Frontal cortex (tissue), 4 donors: ENCODE results near the gene DHRS7C. TPM values are rescaled to one million over a fixed set of nuclear protein-coding genes. Genes with fewer than 3 reads are reported as not detected.
A peak's percentile ranks its signal among the peaks of the same experiment; 100 is the strongest.

Experiments
- DNase-seq, 2 donors: peaks; one replicate each; pipeline ENCODE4 v3.0.0; 2012; ENCODE audit warnings: low spot score in 2 of 2
- FAIRE-seq: peaks from 2 replicates; lab custom pipeline; 2012; peaks lifted over from hg19 to GRCh38; lab: Jason Lieb, UNC
- total RNA-seq: library from RNA; depleted of rRNA; stranded (reverse); fragments of >200 nt; gene quantifications from one replicate; pipeline ENCODE4 v1.2.3, GENCODE V29; 2014
- donor health status: control.
- donor health status: control.
- donor health status: control.

Gene DHRS7C, protein sequence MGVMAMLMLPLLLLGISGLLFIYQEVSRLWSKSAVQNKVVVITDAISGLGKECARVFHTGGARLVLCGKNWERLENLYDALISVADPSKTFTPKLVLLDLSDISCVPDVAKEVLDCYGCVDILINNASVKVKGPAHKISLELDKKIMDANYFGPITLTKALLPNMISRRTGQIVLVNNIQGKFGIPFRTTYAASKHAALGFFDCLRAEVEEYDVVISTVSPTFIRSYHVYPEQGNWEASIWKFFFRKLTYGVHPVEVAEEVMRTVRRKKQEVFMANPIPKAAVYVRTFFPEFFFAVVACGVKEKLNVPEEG
- total RNA-seq: not detected

GRCh38 chr17:9790889-9791876 lies at the start of gene DHRS7C:
DHRS7C (minus strand) TSS chr17:9791592; CDS start chr17:9791284, 308 bp downstream.
- FAIRE-seq: no peak
- no peak for DNase-seq

DNA sequence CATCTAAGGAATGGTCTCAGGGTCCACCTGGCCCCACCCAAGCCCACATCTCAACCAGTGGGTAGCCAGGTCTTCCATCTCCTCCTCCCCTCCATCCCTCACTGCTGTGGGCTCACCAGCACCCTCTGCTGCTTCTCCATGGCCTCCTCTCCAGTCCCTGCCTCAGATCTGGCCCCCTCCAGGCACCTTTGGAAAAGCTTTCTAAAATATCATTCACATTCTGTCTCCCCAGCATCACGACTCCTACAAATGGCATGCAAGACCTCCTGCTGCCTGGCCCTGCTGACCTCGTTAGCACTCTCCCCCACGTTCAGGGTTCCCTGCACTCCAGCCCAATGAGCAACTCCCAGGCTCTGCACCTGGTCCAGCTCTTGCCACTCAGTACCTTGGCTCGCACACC lies 48.0 kb upstream of the DHRS7C start:
- FAIRE-seq: no peak
- no peak for DNase-seq

GRCh38 chr17:9837551-9838471 lies 46.4 kb upstream of the DHRS7C start:
- FAIRE-seq (no peak), DNase-seq (no peak)

DNA sequence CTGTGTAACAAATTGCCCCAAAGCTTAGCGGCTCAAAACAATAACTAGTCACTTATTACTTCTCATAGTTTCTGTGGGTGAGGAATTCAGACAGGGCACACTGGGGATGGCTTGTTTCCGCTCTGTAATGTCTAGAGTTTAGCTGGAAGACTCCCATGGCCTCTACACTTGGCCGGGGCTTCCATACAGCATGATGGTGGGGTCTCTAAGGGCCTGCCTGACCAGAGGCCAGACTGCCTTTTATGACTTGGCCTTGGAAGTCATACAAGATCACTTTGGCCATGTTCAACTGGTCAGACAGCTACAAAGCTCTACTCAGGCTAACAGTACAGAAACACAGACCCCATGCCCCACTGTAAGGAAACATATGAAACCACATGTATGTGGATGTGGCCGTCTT lies 42.5 kb upstream of the DHRS7C start:
- DNase-seq (no peak), FAIRE-seq (no peak)

DNA sequence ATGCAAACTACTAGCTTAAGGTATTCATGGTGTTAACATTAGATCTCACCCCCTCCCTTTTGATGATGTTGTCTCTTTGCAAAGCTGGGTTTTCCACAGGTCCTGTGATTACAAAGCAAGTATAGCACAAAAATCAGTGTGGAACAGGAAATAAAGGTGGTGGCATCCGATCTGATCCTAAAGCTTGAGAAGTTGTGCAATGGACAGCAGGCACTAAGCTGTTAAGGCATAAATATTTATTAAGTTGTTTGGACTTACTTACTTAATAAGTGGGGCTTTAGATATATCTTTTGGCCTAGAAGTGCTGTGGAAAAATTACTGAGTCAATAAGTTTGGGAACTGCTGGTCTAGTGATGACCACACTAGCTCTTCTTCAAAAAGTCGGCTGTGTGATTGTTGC lies 39.3 kb upstream of the DHRS7C start:
- DNase-seq: no peak
- FAIRE-seq: no peak

DNA sequence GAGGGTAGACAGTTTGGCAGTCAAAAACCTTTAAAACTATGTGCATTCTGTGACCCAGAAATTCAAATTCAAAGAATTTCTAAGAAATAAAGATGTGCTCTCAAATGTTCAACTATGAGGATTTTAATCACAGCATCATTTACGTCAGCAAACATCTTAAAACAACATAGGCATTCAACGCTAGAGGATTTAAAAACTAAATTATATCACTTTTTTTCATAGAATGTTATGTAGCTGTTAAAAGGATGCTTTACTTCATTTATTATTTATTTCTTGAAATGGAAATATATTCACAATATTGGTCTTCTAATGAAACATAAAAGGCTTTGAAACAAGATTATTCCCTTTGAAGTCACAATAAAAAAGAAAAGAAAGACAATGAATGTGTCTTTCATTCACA lies 38.0 kb upstream of the DHRS7C start:
- FAIRE-seq: no peak
- no peak for DNase-seq

- FAIRE-seq (no peak), DNase-seq (no peak)
Measured at GRCh38 chr17:9828296-9829295, 37.2 kb upstream of the DHRS7C start.

GRCh38 chr17:9825641-9826150 lies 34.3 kb upstream of the DHRS7C start, which contains the start of gene GLP2R:
GLP2R (plus strand) TSS chr17:9825924; CDS start chr17:9826064, 140 bp downstream.
- no peak for FAIRE-seq
- DNase-seq: no peak

GRCh38 chr17:9824797-9825338 lies 33.5 kb upstream of the DHRS7C start:
- FAIRE-seq: no peak

GRCh38 chr17:9824094-9824493 lies 32.7 kb upstream of the DHRS7C start:
- no peak for DNase-seq
- FAIRE-seq: no peak

More at GRCh38 chr17:9824797-9825338, 33.5 kb upstream of the DHRS7C start:
- no peak for DNase-seq

DNA sequence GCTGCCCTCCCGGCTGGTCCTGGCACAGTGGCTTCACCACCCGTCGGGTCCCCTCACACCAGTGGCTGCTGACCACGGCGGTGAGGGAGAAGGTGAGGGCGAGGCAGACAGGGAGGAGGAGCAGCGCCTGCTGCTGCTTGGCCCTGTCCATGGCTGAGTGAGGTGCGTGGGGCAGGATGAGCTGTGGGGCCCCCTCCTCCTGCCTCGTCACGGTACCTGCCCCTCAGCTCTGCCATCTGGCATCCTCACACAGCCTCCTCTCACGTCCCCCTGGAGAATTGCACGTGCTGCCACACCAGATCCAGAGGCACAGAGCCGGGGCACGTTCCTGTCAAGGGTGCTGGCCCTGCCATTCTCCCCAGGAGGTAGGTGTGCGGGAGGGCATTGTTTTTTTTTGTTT lies 30.5 kb upstream of the DHRS7C start, which contains the start of gene GSG1L2:
Gene GSG1L2 (minus strand): TSS at position 159 of the 400 bp plus-strand sequence. CDS start 8 bp downstream, at position 151.
- DNase-seq (no peak), FAIRE-seq (no peak)

- no peak for FAIRE-seq
- DNase-seq: no peak
Measured at GRCh38 chr17:9820448-9820847, 29.1 kb upstream of the DHRS7C start.

GRCh38 chr17:9818760-9819159 lies 27.4 kb upstream of the DHRS7C start:
- no peak for DNase-seq
- FAIRE-seq: no peak

GRCh38 chr17:9817086-9817485 lies 25.7 kb upstream of the DHRS7C start:
- DNase-seq (peak in 1 of 2 donors; percentile 43), FAIRE-seq (no peak)

DNA sequence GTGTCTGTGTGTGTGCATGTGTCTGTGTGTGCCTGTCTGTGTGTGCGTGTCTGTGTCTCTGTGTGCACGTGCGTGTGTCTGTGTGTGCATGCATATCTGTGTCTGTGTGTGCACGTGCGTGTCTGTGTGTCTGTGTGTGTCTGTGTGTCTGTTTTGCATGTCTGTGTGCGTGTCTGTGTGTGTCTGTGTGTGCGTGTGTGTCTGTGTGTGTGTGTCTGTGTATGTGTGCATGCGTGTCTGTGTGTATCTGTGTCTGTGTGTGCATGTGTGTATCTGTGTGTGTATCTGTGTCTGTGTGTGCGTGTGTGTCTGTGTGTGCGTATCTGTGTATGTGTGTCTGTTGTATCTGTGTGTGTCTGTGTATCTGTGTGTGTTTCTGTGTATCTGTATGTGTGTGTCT lies 25.1 kb upstream of the DHRS7C start:
- FAIRE-seq (no peak), DNase-seq (no peak)

DNA sequence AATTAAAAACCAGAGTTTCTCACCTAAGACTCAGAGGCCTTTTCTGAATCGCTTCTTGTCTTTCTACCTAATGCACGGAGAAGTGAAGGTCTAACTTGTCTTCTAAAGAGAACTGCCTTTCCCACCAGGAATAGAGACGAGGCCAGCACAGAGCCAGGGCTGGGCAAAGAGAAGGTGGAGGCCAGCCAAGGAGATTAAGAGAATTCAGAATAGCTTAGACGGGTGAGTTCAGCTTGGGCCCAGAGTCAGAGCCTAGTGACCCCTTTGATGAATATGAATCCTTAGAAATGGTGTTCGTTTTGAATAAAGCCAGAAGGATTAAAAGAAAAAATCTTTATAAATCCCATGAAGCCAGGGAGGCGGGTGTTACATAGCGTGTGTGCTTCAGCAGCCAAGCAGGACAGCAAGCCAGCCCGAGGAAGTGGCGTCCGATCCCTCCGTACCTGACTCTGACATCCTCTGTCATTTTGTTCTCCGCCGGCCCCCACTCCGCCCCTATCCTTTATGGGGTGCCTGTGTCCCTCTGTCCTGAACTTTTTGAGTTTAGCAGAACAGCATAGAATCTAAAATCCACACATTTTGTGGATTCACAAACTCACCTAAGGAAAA lies 23.0 kb upstream of the DHRS7C start:
- DNase-seq: no peak
- no peak for FAIRE-seq

DNA sequence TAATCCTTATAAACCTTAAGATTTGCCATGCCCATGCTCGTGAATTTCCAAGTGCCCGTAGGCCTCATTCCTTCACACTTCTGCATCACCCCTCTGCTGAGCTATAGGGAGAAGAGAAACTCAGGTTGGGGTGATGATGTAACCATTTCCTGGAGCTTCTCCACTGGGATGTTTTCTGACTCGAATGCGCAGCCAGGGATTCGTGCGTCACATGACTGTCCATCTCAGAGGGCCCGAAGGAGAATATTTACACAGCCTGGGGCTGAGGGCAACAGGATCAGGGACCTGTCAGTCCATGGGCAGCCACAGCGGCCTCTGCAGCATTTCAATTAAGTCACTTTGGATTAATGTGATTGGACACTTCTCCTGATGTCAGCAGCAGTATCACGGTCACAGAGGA lies 21.8 kb upstream of the DHRS7C start:
- FAIRE-seq: no peak

GRCh38 chr17:9811537-9811936 lies 20.1 kb upstream of the DHRS7C start:
- DNase-seq (no peak), FAIRE-seq (no peak)

More for the DNA sequence above, 21.8 kb upstream of the DHRS7C start:
- DNase-seq: no peak
